Fibroblast of gingiva (primary cell): ENCODE results near the gene OS9.

Experiments
- DNase-seq: peaks from one replicate; pipeline ENCODE4 v3.0.0-alpha.2; 2011; ENCODE audit warnings: low read depth

OS9 gene

DNA sequence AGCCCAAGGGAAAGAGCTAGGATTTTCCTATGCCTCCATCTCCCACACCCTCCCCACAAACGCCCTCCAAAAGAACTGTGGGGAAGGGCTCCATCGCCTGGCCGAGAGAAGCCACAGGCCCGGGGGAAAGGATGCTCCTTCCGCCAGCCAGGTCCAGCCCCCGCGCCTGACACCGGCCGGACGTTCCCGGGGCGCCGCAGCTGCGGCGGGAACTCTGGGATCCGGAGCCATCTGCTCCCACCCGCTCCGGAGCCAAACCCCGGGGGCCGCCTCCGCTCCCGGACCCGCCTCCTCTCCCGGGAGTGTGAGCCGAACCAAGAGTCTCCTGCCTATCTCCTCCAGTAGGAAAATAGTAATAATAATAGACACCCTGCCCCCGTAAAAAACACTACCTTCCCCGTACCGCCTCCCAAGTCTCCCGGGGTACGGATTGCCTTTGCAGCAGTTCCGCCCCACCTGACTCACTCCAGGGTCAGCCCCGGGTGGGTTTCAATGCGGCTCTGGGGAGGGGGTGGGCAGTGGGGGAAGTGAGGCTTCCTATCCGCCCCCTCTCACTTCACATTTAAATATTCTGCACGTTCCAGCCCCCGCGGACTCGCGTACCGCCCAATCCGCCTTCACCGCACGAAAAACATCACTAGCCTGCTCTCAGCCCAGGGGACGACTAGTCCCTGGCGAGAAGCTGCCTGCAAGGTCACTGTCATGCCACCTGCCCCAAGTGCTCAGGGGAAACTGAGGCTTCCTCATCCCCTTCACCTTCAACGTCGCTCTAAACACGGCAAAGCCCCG is 42.2 kb downstream of the OS9 start:
- DNase-seq = no peak

- no peak for DNase-seq
Measured at GRCh38 chr12:57736741-57737466, 43.0 kb downstream of the OS9 start.

- DNase-seq = no peak
Measured at GRCh38 chr12:57737467-57738460, 43.8 kb downstream of the OS9 start.

DNA sequence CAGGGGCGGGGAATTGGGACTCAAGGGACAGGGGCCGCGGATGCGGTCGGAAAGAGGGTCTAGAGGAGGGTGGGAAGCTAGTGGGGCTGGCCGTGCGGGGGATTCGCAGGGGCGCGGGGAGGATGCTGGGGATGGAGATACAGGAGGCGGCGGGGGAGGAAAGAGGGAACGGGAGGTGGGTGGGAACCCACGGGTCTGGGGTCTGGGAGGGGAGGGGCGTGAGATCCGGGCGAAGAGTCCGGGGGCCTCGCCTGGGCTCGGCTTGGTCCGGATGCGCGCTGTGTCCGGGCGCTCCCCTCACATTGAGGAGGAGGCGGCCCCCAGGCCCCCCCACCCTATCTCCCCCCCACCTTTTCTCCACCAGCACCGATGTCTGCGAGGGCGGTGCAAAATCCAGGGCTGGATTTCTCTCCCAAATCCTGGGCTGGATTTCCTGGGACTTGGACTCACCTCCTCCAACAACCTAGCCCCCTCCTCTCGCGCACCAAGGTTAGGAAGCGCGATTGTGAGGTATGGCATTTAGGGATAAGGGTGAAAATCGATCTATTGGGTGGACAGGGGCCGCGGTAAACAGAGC is 44.8 kb downstream of the OS9 start, which contains the start of gene AGAP2:
TSS of gene AGAP2 (minus strand) at position 82 of the 577 bp plus-strand sequence. CDS start 496 bp downstream, outside the sequence.
- DNase-seq = no peak

DNA sequence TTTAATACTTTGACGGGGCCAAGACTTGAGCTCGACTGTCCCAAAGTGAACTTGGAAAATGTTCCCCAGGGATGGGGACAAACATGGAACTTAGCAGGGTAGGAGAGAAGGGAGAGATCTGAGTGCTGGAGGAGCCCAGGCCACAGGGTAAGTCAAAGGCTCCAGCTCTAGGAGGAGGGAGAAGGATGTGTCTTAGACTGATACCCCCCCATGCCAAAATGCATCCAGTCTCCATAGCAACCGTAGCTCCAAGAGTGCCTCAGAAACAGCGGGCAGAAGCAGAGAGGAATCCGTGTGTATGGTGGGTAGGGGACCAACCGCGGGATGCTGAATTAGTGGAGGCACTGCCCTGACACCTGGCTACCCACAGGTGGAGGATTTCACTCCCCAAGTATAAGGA is 45.5 kb downstream of the OS9 start:
- no peak for DNase-seq

- DNase-seq = no peak
Measured at GRCh38 chr12:57739914-57740538, 46.1 kb downstream of the OS9 start.

DNA sequence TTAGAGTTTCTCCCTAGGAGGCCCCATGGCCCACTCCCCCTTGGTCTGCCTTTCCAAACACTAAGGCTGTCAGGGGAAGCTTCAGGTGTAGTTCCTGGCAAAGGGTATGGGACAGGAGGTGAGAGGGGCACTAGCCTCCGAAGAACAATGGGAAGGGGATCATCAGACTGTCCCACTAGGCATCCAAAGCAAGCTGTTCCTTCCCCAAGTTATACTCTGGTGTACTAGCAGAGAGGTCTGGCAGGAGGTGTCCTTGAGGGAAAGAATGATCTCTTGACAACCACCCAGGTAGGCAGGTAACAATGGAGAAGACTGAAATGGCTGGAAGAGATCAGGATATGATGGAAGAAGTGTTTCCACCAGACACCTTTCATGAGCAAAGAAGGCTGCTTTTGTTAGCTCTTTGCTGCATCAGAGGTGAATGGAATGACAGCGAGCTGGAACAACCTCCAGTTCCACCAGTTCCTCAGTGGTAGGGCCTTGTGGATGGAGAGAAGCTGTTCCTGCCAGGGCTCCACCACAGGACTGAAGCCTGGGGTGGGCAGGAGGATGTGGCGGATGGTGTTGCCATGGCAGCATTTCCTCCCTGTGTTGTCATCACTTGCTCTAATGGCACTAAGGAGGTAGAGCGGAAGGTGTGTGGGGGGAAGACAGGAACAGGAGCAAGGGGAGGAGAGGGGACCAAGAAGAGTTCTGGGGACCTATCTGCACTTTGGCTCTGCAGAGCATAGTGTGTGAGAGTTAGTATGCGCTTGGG is 46.9 kb downstream of the OS9 start:
- no peak for DNase-seq

DNA sequence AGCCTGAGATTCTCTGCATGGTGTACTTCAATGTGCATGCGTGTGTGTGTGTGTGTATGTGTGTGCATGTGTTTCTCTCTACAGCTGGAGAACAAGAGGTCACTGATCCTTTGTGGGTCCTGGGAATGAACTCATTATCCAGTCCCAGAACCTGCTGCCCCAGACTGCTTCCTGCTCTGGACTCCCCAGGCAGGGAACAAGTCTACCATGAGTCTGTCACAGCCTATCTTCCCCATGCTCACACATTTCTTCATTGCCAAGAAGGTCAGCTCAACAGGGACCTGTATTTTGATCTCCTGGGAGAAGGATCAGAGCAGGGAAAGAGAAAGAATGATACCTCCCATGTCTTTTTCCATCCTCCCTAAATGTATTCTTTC is 47.5 kb downstream of the OS9 start:
- DNase-seq = no peak

DNA sequence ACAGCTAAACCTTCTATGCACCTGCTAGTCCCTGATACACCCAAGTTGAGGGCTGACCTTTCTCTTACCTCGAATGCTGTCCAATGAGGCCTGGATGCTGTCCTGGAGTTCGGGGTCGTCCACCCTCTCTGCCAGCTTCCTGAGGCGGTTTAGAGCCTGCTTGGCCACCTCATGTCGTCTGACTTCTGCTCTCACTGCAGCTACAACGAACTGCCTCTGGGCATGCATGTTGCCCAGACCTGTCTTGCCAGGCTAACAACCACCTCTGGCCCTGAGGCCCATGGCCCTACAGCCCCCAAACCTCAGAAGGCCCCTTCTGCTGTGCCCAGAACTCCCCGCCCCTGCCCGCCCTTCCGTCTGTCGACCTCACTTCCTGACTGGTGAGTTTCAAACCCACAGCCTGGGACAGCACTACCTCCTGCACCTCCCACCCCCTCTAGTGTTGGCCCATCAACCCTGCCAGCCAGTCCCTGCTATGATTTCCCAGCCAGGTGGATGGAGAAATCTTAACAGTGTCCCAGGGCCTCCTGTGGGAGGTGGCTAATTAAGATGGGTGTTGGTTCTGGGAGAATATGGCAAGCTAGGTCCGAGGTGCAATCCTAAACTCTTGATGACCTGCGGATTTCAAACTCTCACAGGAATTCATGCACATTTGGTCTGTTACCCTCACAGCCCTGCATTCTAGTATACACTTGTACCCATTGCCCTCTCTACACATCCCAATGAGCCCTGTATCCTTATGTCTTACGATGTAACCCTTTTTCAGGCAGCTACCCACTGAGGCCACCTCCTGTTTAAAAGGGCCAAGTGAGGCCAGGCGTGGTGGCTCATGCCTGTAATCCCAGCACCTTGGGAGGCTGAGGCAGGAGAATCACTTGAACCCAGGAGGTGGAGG is 48.2 kb downstream of the OS9 start:
- no peak for DNase-seq

GRCh38 chr12:57743769-57744168 is 49.8 kb downstream of the OS9 start:
- DNase-seq = no peak

DNA sequence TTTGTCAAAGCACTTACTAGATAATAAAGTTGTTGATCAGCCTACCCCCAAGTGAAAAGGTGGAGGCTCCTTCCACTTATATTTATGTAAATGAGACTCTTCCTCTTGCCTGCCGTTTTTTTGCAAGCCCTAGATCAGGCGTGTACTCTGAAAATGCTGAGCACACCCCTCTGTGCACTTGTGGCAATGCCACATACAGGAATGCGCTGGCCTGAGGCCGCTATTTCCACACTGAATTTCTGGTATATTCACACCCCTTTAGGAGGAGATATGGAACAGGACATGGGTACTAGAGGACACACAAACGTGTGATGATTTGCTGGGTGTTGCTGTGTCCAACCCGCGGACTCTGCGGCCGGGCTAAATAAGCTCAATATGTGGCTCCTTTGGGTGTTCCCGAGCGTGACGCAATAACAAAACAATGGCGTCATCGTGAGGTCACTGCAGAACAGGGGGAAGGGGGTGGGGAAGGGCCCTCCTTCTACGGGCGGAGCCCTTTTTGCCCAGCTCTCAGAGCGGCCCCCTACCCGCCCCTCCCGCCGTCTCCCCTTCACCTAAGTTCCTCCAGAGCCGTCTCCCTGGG is 50.4 kb downstream of the OS9 start:
- peak; percentile 93 for DNase-seq

DNA sequence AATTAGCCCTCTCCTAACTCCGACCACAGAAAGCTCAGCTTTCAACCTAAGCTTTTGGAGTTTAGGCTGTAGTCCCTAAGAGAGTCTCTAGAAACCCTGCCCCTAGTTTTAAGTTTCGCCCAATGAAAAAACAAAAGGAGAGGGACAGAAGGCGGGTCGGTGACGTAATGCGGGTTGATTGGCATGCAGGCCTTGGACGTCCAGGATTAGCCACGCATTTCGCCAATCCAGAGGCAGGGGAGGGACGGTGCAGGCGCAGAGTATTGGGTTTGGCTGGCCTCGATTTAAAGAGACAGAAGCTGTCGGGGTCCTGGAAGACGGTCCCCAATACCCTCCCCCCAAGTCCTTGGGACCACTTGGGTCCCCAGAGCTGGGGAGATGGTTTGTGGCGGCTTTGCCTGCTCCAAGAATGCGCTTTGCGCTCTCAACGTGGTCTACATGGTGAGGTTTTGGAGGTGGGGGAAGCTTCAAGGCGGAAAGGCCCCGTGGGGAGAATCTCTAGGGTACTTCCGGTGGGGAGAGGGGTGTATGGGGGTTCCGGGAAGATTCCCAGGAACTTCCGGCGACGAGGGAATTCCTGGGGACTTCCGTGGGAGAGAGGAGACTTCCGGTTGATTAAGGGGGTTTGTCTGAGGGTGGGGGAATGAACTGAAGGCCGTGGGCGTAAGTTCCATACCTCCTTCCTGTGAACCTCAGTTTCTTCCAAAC is 51.0 kb downstream of the OS9 start, which contains the start of gene TSPAN31:
TSS of gene TSPAN31 (plus strand) at position 263 of the 708 bp plus-strand sequence. CDS start at position 379, 116 bp downstream.
- DNase-seq = peak; percentile 99

- DNase-seq = no peak
Measured at GRCh38 chr12:57745485-57745881, 51.6 kb downstream of the OS9 start.

DNA sequence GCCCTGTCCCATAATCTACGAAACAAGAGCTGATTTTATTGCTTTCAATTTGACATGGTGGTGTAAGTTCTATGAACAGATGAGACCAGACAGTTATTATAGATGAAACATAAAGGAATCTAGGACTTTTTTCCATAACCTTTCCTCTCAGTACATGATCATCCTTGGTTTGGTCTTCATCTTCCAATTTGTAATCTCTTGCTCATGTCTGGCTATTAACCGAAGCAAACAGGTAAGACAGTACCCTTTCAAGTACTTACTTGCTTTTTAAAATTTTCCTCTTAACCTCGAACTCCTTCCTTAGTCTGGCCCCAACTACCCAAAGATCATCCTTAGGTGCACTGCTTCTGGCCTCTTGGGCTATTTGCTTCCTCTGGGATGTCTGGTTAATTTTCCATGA is 52.1 kb downstream of the OS9 start:
- DNase-seq = no peak

DNA sequence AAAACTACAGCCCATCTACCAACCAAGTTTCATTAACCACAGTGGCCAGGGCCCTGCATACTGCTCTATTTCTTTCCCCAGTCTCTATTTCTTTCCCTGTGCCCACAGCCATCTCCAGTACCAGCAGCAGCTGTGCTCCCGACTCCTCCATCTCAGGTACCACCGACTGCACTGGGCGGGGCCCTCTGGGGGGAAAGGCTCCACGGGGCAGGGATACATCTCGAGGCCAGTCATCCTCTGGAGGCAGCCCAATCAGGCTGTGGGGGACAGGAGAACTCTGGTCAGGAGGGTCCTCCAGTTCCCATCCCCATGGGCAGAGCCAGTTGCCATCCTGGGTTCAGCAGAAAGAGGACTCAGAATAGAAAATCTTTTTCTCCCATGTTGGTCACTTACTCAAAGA is 55.1 kb downstream of the OS9 start:
- DNase-seq = no peak

GRCh38 chr12:57750561-57751431 is 56.9 kb downstream of the OS9 start:
- DNase-seq = no peak

DNA sequence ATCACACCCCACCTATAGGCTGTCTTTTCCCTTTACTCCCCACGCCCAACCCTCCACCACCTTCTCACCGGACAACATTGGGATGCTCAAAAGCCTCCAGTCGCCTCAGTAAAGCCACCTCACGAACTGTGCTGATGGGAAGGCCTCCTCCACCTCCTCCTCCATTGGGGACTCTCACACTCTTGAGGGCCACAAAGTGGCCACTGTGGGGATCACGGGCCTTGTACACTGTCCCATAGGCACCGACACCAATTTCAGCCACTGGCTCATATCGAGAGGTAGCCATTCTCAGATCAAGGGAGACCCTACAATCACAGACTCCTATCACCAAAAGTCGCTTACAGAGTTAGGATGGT is 57.5 kb downstream of the OS9 start:
- DNase-seq = no peak
